SK-N-SH treated with all-trans-retinoic acid at 6 μM for 48 hours (cell line): ENCODE results near the gene LRBA.

ENCODE experiments used
- ATAC-seq: fragments of 200-7000 bp; cut with Tn5 transposase; 3 replicates; pipeline ENCODE4 v1.9.1; 2020; ENCODE audit warnings: mild to moderate bottlenecking, moderate library complexity
- ARNTL ChIP-seq: fragments of 450-650 bp; formaldehyde crosslinking; IDR thresholded peaks from 2 replicates; pipeline ENCODE4 v1.5.0; 2020; ENCODE audit warnings: low read depth, mild to moderate bottlenecking, moderate library complexity, borderline replicate concordance
- BACH2 ChIP-seq: fragments of 250-450 bp; sonication (Bioruptor Pico); IDR thresholded peaks from 2 replicates; pipeline ENCODE4 v1.9.0; 2021; ENCODE audit warnings: mild to moderate bottlenecking, borderline replicate concordance
- CREB5 ChIP-seq: fragments of 250-450 bp; sonication (Bioruptor Pico); IDR thresholded peaks from 2 replicates; pipeline ENCODE4 v1.5.1; 2020; ENCODE audit warnings: low read depth, mild to moderate bottlenecking, moderate library complexity
- CSDC2 ChIP-seq: fragments of 250-450 bp; sonication (Bioruptor Pico); IDR thresholded peaks from 2 replicates; pipeline ENCODE4 v1.5.0; 2020; ENCODE audit warnings: mild to moderate bottlenecking, moderate library complexity
- CSRNP3 ChIP-seq: fragments of 250-450 bp; sonication (Bioruptor Pico); IDR thresholded peaks from 2 replicates; pipeline ENCODE4 v1.5.1; 2021; ENCODE audit warnings: mild to moderate bottlenecking, moderate library complexity
- ESRRG ChIP-seq: fragments of 250-450 bp; sonication (Bioruptor Pico); IDR thresholded peaks from 2 replicates; pipeline ENCODE4 v1.6.1; 2021; ENCODE audit warnings: mild to moderate bottlenecking
- GLIS3 ChIP-seq: fragments of 250-450 bp; sonication (Bioruptor Pico); IDR thresholded peaks from 2 replicates; pipeline ENCODE4 v1.5.0; 2020; ENCODE audit warnings: mild to moderate bottlenecking, moderate library complexity
- ISL1 ChIP-seq: fragments of 250-450 bp; sonication (Bioruptor Pico); IDR thresholded peaks from 2 replicates; pipeline ENCODE4 v2.1.2; 2022; ENCODE audit warnings: mild to moderate bottlenecking, moderate library complexity
- OSR1 ChIP-seq: fragments of 250-450 bp; sonication (Bioruptor Pico); IDR thresholded peaks from 2 replicates; pipeline ENCODE4 v1.8.0; 2022; ENCODE audit warnings: moderate library complexity, mild to moderate bottlenecking, inconsistent platforms
- PATZ1 ChIP-seq: fragments of 250-450 bp; sonication (Bioruptor Pico); IDR thresholded peaks from 2 replicates; pipeline ENCODE4 v1.8.0; 2020; ENCODE audit warnings: mild to moderate bottlenecking, moderate library complexity, borderline replicate concordance
- POU6F1 ChIP-seq: fragments of 250-450 bp; sonication (Bioruptor Pico); IDR thresholded peaks from 2 replicates; pipeline ENCODE4 v1.8.0; 2021; ENCODE audit warnings: low read depth, mild to moderate bottlenecking, moderate library complexity, borderline replicate concordance
- PPARA ChIP-seq: fragments of 250-450 bp; sonication (Bioruptor Pico); IDR thresholded peaks from 2 replicates; pipeline ENCODE4 v1.5.0; 2020; ENCODE audit warnings: mild to moderate bottlenecking, borderline replicate concordance
- RARB ChIP-seq: fragments of 250-450 bp; sonication (Bioruptor Pico); IDR thresholded peaks from 2 replicates; pipeline ENCODE4 v1.8.0; 2021; ENCODE audit warnings: mild to moderate bottlenecking, moderate library complexity
- SNAI2 ChIP-seq: fragments of 250-450 bp; sonication (Bioruptor Pico); IDR thresholded peaks from 2 replicates; pipeline ENCODE4 v1.5.0; 2020; ENCODE audit warnings: mild to moderate bottlenecking, moderate library complexity
- TCF4 ChIP-seq: fragments of 250-450 bp; sonication (Bioruptor Pico); IDR thresholded peaks from 2 replicates; pipeline ENCODE4 v1.8.0; 2021; ENCODE audit warnings: mild to moderate bottlenecking, moderate library complexity, borderline replicate concordance
- TOX ChIP-seq: fragments of 250-450 bp; sonication (Bioruptor Pico); IDR thresholded peaks from 2 replicates; pipeline ENCODE4 v1.8.0; 2021; ENCODE audit warnings: mild to moderate bottlenecking, moderate library complexity, borderline replicate concordance
- TSHZ2 ChIP-seq: fragments of 250-450 bp; sonication (Bioruptor Pico); IDR thresholded peaks from 2 replicates; pipeline ENCODE4 v1.5.0; 2020; ENCODE audit warnings: mild to moderate bottlenecking, moderate library complexity
- ZC3H10 ChIP-seq: fragments of 250-450 bp; sonication (Bioruptor Pico); IDR thresholded peaks from 2 replicates; pipeline ENCODE4 v1.5.1; 2021; ENCODE audit warnings: mild to moderate bottlenecking, moderate library complexity
- ZFP3 ChIP-seq: fragments of 250-450 bp; sonication (Bioruptor Pico); IDR thresholded peaks from 2 replicates; pipeline ENCODE4 v1.5.0; 2020; ENCODE audit warnings: mild to moderate bottlenecking, moderate library complexity
- ZFP30 ChIP-seq: fragments of 450-650 bp; formaldehyde crosslinking; IDR thresholded peaks from 2 replicates; pipeline ENCODE4 v1.5.0; 2022; ENCODE audit warnings: mild to moderate bottlenecking, moderate library complexity
- ZNF565 ChIP-seq: fragments of 450-650 bp; formaldehyde crosslinking; conservative IDR thresholded peaks from 2 replicates; pipeline ENCODE4 v1.5.0; 2020; ENCODE audit warnings: low read depth, mild to moderate bottlenecking, moderate library complexity
- ZNF70 ChIP-seq: fragments of 450-650 bp; formaldehyde crosslinking; IDR thresholded peaks from 2 replicates; pipeline ENCODE4 v1.5.0; 2020; ENCODE audit warnings: mild to moderate bottlenecking, moderate library complexity

LRBA gene

GRCh38 chr4:150259861-150260567 is 755.1 kb downstream of the LRBA start:
- ATAC-seq, result no peak
- TF ChIP-seq RARB (CRISPR knock-in tag) (no peak), ZNF565 (CRISPR knock-in tag) (no peak), ZC3H10 (CRISPR knock-in tag) (no peak), TOX (no peak), ZFP30 (CRISPR knock-in tag) (no peak), PPARA (CRISPR knock-in tag) (no peak), SNAI2 (CRISPR knock-in tag) (no peak), GLIS3 (CRISPR knock-in tag) (no peak), TCF4 (CRISPR knock-in tag) (no peak), POU6F1 (CRISPR knock-in tag) (no peak), CSDC2 (CRISPR knock-in tag) (no peak), ESRRG (no peak), BACH2 (CRISPR knock-in tag) (no peak), CREB5 (CRISPR knock-in tag) (no peak)

GRCh38 chr4:150258569-150258968 is 756.5 kb downstream of the LRBA start:
- no peak for ATAC-seq
- no peak for TF ChIP-seq ZFP3
- no peak for TF ChIP-seq BACH2 (CRISPR knock-in tag)
- TF ChIP-seq POU6F1 (CRISPR knock-in tag), result no peak
- TF ChIP-seq TSHZ2 (CRISPR knock-in tag), result no peak
- no peak for TF ChIP-seq TCF4 (CRISPR knock-in tag)
- TF ChIP-seq ZNF565 (CRISPR knock-in tag), result no peak
- no peak for TF ChIP-seq OSR1 (CRISPR knock-in tag)
- TF ChIP-seq ZNF70, result no peak
- TF ChIP-seq ARNTL (CRISPR knock-in tag), result no peak
- no peak for TF ChIP-seq CSRNP3 (CRISPR knock-in tag)
- TF ChIP-seq PATZ1 (CRISPR knock-in tag), result no peak
- TF ChIP-seq TOX, result no peak
- no peak for TF ChIP-seq ISL1 (CRISPR knock-in tag)
- no peak for TF ChIP-seq PPARA (CRISPR knock-in tag)
